ENCODE results near the gene LAMB3.

DNA sequence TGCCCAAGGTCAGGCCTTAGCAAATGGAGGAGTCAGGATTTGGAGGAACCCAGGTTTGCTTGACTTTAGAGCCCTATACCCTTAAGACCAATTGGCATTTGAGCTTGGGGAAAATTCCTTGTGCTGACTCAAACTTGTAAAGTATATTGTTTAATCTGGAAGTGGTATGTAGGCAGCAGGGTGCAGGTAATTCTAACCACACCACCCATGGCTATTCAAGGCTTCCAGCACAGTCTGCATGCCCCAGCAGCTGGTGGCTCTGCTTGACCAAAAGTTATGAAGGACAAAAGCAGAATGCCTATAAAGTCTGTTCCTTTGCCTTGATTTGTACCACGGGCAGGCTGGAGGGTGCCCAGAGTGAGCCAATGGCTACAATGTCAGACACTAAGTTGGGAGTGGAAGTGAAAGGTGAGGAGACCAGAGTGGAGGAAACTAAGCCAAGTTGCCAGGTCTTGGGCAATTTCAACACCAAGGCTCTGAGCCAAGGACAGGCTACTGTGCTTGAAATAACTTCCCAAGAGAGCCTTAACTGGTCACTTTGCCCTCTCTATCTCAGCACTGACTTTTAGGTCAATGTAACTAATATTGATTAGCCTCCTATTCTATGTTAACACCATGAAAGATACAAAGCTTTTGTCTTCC is 18.3 kb upstream of the LAMB3 start:
- TF ChIP-seq, protein P1, sequence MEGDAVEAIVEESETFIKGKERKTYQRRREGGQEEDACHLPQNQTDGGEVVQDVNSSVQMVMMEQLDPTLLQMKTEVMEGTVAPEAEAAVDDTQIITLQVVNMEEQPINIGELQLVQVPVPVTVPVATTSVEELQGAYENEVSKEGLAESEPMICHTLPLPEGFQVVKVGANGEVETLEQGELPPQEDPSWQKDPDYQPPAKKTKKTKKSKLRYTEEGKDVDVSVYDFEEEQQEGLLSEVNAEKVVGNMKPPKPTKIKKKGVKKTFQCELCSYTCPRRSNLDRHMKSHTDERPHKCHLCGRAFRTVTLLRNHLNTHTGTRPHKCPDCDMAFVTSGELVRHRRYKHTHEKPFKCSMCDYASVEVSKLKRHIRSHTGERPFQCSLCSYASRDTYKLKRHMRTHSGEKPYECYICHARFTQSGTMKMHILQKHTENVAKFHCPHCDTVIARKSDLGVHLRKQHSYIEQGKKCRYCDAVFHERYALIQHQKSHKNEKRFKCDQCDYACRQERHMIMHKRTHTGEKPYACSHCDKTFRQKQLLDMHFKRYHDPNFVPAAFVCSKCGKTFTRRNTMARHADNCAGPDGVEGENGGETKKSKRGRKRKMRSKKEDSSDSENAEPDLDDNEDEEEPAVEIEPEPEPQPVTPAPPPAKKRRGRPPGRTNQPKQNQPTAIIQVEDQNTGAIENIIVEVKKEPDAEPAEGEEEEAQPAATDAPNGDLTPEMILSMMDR (conservative IDR thresholded peaks at IDR 0.05; ENCODE audit: low read depth, low read length), result no peak
- TF ChIP-seq EZH2phosphoT487 (IDR thresholded peaks at IDR 0.05; ENCODE audit: borderline replicate concordance, low read length), result no peak
- no peak for TF ChIP-seq EZH2 (IDR thresholded peaks at IDR 0.05; ENCODE audit: low read length, unreplicated experiment)

Data from PC-3 (cell line).